Right lobe of liver (tissue), 4 donors: ENCODE measurements around the gene BIK.

Experiments
- CTCF ChIP-seq, 4 donors: fragments of 200-600 bp in 3 of 4; fragments of 450-650 bp in 1 of 4; IDR thresholded peaks; one replicate each; pipeline versions ENCODE4 v1.5.1 to v1.8.0; 2016 to 2022; ENCODE audit warnings: antibody characterized with exemption in 4 of 4, mild to moderate bottlenecking in 2 of 4
- POLR2A ChIP-seq: fragments of 450-650 bp; IDR thresholded peaks from one replicate; pipeline ENCODE4 v1.6.1; 2017; ENCODE audit warnings: antibody characterized with exemption, mild to moderate bottlenecking
- donor health status: DM: no; HTN: no; CAD: no.
- donor health status: DM: no; HTN: no; CAD: no.
- donor health status: DM: no; HTN: yes; CAD: no.

GRCh38 chr22:43174941-43175531 is 64.5 kb downstream of the BIK start:
- TF ChIP-seq POLR2A (no peak), CTCF (IDR thresholded peaks at IDR 0.05) (no peak)
